Measurements from ENCODE around the gene TESPA1.

GRCh38 chr12:54998958-54999510 is 14.5 kb upstream of the TESPA1 start:
- TF ChIP-seq CTCF (conservative IDR thresholded peaks at IDR 0.05) (no peak), ZFX (IDR thresholded peaks at IDR 0.05) (no peak)

All from C4-2B (cell line).